ENCODE data around the gene TNFSF13B.

GRCh38 chr13:108323031-108323430, 53.5 kb downstream of the TNFSF13B start:
- no peak for TF ChIP-seq CTCF (IDR thresholded peaks at IDR 0.05)
- TF ChIP-seq EZH2 (IDR thresholded peaks at IDR 0.05; ENCODE audit: borderline replicate concordance, insufficient read depth, low read depth, low read length, poor library complexity, severe bottlenecking), result no peak
